SK-N-SH treated with all-trans-retinoic acid at 6 μM for 48 hours (cell line): ENCODE data around the gene ORC2.
"Not testable (repeated sequence)": the region's sequence is repeated elsewhere in the genome, so short reads cannot be mapped to it uniquely, and the experiment has no call there.

Experiments used
- ATAC-seq: fragments of 200-7000 bp; cut with Tn5 transposase; 3 replicates; pipeline ENCODE4 v1.9.1; 2020; ENCODE audit warnings: mild to moderate bottlenecking, moderate library complexity
- ARNTL ChIP-seq: fragments of 450-650 bp; formaldehyde crosslinking; IDR thresholded peaks from 2 replicates; pipeline ENCODE4 v1.5.0; 2020; ENCODE audit warnings: low read depth, mild to moderate bottlenecking, moderate library complexity, borderline replicate concordance
- BACH2 ChIP-seq: fragments of 250-450 bp; sonication (Bioruptor Pico); IDR thresholded peaks from 2 replicates; pipeline ENCODE4 v1.9.0; 2021; ENCODE audit warnings: mild to moderate bottlenecking, borderline replicate concordance
- CREB5 ChIP-seq: fragments of 250-450 bp; sonication (Bioruptor Pico); IDR thresholded peaks from 2 replicates; pipeline ENCODE4 v1.5.1; 2020; ENCODE audit warnings: low read depth, mild to moderate bottlenecking, moderate library complexity
- CSDC2 ChIP-seq: fragments of 250-450 bp; sonication (Bioruptor Pico); IDR thresholded peaks from 2 replicates; pipeline ENCODE4 v1.5.0; 2020; ENCODE audit warnings: mild to moderate bottlenecking, moderate library complexity
- CSRNP3 ChIP-seq: fragments of 250-450 bp; sonication (Bioruptor Pico); IDR thresholded peaks from 2 replicates; pipeline ENCODE4 v1.5.1; 2021; ENCODE audit warnings: mild to moderate bottlenecking, moderate library complexity
- ESRRG ChIP-seq: fragments of 250-450 bp; sonication (Bioruptor Pico); IDR thresholded peaks from 2 replicates; pipeline ENCODE4 v1.6.1; 2021; ENCODE audit warnings: mild to moderate bottlenecking
- GLIS3 ChIP-seq: fragments of 250-450 bp; sonication (Bioruptor Pico); IDR thresholded peaks from 2 replicates; pipeline ENCODE4 v1.5.0; 2020; ENCODE audit warnings: mild to moderate bottlenecking, moderate library complexity
- ISL1 ChIP-seq: fragments of 250-450 bp; sonication (Bioruptor Pico); IDR thresholded peaks from 2 replicates; pipeline ENCODE4 v2.1.2; 2022; ENCODE audit warnings: mild to moderate bottlenecking, moderate library complexity
- OSR1 ChIP-seq: fragments of 250-450 bp; sonication (Bioruptor Pico); IDR thresholded peaks from 2 replicates; pipeline ENCODE4 v1.8.0; 2022; ENCODE audit warnings: moderate library complexity, mild to moderate bottlenecking, inconsistent platforms
- POU6F1 ChIP-seq: fragments of 250-450 bp; sonication (Bioruptor Pico); IDR thresholded peaks from 2 replicates; pipeline ENCODE4 v1.8.0; 2021; ENCODE audit warnings: low read depth, mild to moderate bottlenecking, moderate library complexity, borderline replicate concordance
- RARB ChIP-seq: fragments of 250-450 bp; sonication (Bioruptor Pico); IDR thresholded peaks from 2 replicates; pipeline ENCODE4 v1.8.0; 2021; ENCODE audit warnings: mild to moderate bottlenecking, moderate library complexity
- SNAI2 ChIP-seq: fragments of 250-450 bp; sonication (Bioruptor Pico); IDR thresholded peaks from 2 replicates; pipeline ENCODE4 v1.5.0; 2020; ENCODE audit warnings: mild to moderate bottlenecking, moderate library complexity
- TCF4 ChIP-seq: fragments of 250-450 bp; sonication (Bioruptor Pico); IDR thresholded peaks from 2 replicates; pipeline ENCODE4 v1.8.0; 2021; ENCODE audit warnings: mild to moderate bottlenecking, moderate library complexity, borderline replicate concordance
- TOX ChIP-seq: fragments of 250-450 bp; sonication (Bioruptor Pico); IDR thresholded peaks from 2 replicates; pipeline ENCODE4 v1.8.0; 2021; ENCODE audit warnings: mild to moderate bottlenecking, moderate library complexity, borderline replicate concordance
- ZC3H10 ChIP-seq: fragments of 250-450 bp; sonication (Bioruptor Pico); IDR thresholded peaks from 2 replicates; pipeline ENCODE4 v1.5.1; 2021; ENCODE audit warnings: mild to moderate bottlenecking, moderate library complexity
- ZFP3 ChIP-seq: fragments of 250-450 bp; sonication (Bioruptor Pico); IDR thresholded peaks from 2 replicates; pipeline ENCODE4 v1.5.0; 2020; ENCODE audit warnings: mild to moderate bottlenecking, moderate library complexity
- ZFP30 ChIP-seq: fragments of 450-650 bp; formaldehyde crosslinking; IDR thresholded peaks from 2 replicates; pipeline ENCODE4 v1.5.0; 2022; ENCODE audit warnings: mild to moderate bottlenecking, moderate library complexity
- ZNF565 ChIP-seq: fragments of 450-650 bp; formaldehyde crosslinking; conservative IDR thresholded peaks from 2 replicates; pipeline ENCODE4 v1.5.0; 2020; ENCODE audit warnings: low read depth, mild to moderate bottlenecking, moderate library complexity
- ZNF70 ChIP-seq: fragments of 450-650 bp; formaldehyde crosslinking; IDR thresholded peaks from 2 replicates; pipeline ENCODE4 v1.5.0; 2020; ENCODE audit warnings: mild to moderate bottlenecking, moderate library complexity
- ZNF8 ChIP-seq: fragments of 450-650 bp; formaldehyde crosslinking; IDR thresholded peaks from 2 replicates; pipeline ENCODE4 v1.5.0; 2020; ENCODE audit warnings: mild to moderate bottlenecking, moderate library complexity
- TF ChIP-seq, protein P1 (sequence below): fragments of 250-450 bp; sonication (Bioruptor Pico); IDR thresholded peaks from 2 replicates; pipeline ENCODE4 v1.5.0; 2020; ENCODE audit warnings: mild to moderate bottlenecking, moderate library complexity
- TF ChIP-seq, protein P2 (sequence below): fragments of 250-450 bp; sonication (Bioruptor Pico); IDR thresholded peaks from 2 replicates; pipeline ENCODE4 v1.8.0; 2020; ENCODE audit warnings: mild to moderate bottlenecking, moderate library complexity, borderline replicate concordance

The ORC2 gene

GRCh38 chr2:200888704-200889625 lies 74.5 kb downstream of the ORC2 start, which contains the start of the genes NIF3L1 and PPIL3:
TSS of gene NIF3L1 (plus strand) at chr2:200889371. CDS start at chr2:200891944, 2,573 bp downstream.
TSS of gene PPIL3 (minus strand) at chr2:200889077. CDS start at chr2:200887615, 1,462 bp downstream.
- no peak for TF ChIP-seq GLIS3
- TF ChIP-seq ZNF565 (CRISPR knock-in tag): no peak
- 0 out of 2 replicates have a peak, but pooled peaks have one; percentile 16 for TF ChIP-seq ZFP3 (CRISPR knock-in tag)
- TF ChIP-seq ESRRG (CRISPR knock-in tag): no peak
- no peak for TF ChIP-seq ZC3H10 (CRISPR knock-in tag)
- TF ChIP-seq CREB5 (CRISPR knock-in tag): no peak
- TF ChIP-seq, protein P1, sequence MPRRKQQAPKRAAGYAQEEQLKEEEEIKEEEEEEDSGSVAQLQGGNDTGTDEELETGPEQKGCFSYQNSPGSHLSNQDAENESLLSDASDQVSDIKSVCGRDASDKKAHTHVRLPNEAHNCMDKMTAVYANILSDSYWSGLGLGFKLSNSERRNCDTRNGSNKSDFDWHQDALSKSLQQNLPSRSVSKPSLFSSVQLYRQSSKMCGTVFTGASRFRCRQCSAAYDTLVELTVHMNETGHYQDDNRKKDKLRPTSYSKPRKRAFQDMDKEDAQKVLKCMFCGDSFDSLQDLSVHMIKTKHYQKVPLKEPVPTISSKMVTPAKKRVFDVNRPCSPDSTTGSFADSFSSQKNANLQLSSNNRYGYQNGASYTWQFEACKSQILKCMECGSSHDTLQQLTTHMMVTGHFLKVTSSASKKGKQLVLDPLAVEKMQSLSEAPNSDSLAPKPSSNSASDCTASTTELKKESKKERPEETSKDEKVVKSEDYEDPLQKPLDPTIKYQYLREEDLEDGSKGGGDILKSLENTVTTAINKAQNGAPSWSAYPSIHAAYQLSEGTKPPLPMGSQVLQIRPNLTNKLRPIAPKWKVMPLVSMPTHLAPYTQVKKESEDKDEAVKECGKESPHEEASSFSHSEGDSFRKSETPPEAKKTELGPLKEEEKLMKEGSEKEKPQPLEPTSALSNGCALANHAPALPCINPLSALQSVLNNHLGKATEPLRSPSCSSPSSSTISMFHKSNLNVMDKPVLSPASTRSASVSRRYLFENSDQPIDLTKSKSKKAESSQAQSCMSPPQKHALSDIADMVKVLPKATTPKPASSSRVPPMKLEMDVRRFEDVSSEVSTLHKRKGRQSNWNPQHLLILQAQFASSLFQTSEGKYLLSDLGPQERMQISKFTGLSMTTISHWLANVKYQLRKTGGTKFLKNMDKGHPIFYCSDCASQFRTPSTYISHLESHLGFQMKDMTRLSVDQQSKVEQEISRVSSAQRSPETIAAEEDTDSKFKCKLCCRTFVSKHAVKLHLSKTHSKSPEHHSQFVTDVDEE: no peak; the same call in 1 of the 2 replicates
- peak; percentile 41; the same call in 1 of the 2 replicates for TF ChIP-seq CSDC2 (CRISPR knock-in tag)
- TF ChIP-seq TOX: no peak
- peak; percentile 88 for ATAC-seq

DNA sequence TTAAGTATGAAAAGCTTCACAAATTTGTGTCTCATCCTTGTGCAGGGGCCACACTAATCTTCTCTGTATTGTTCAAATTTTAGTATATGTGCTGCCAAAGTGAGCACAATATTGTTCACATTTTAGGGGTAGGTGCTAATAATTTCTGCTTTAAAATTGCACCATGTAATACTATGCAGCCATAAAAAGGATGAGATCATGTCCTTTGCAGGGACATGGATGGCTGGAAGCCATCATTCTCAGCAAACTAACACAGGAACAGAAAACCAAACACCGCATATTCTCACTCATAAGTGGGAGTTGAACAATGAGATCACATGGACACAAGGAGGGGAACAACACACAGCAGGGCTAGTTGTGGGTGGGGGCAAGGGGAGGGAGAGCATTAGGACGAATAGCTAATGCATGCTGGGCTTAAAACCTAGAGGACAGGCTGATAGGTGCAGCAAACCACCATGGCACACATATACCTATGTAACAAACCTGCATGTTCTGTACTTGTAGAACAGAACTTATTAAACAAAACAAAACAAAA lies 81.7 kb downstream of the ORC2 start:
- not testable (repeated sequence) for ATAC-seq

- no peak for ATAC-seq
- TF ChIP-seq ZNF8 (no peak), ZNF565 (CRISPR knock-in tag) (no peak), SNAI2 (no peak)
- TF ChIP-seq, all 23 proteins: peak for 0
These were observed 85.1 kb downstream of the ORC2 start for GRCh38 chr2:200878289-200878880.

DNA sequence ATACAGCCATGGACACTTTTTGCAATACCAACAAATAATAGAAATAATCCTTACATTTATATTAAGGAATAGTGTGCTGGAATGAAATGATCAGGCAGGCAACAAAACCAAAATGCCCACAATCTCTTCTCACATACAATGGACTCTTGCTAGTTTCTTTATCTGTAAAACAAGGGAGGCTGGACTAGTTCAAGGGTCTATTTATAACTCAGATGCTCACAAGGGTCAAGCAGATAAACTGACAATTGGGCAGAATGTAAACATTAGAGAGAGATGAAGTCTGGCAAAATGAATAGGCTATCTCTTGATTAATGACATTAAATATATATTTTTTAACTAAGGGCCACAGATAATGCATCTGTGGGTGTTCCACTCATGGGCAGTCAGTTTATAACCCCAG lies 86.0 kb downstream of the ORC2 start:
- ATAC-seq: no peak
- TF ChIP-seq ARNTL (no peak), BACH2 (no peak), POU6F1 (CRISPR knock-in tag) (no peak), CSRNP3 (CRISPR knock-in tag) (no peak), TCF4 (no peak), ISL1 (CRISPR knock-in tag) (no peak), ZNF70 (CRISPR knock-in tag) (no peak), ZNF8 (no peak), ESRRG (CRISPR knock-in tag) (no peak), TOX (no peak), RARB (CRISPR knock-in tag) (no peak), ZFP30 (CRISPR knock-in tag) (no peak), ZFP3 (CRISPR knock-in tag) (no peak), OSR1 (CRISPR knock-in tag) (no peak), CREB5 (CRISPR knock-in tag) (no peak), ZNF565 (CRISPR knock-in tag) (no peak), SNAI2 (no peak)
- TF ChIP-seq, protein P2, sequence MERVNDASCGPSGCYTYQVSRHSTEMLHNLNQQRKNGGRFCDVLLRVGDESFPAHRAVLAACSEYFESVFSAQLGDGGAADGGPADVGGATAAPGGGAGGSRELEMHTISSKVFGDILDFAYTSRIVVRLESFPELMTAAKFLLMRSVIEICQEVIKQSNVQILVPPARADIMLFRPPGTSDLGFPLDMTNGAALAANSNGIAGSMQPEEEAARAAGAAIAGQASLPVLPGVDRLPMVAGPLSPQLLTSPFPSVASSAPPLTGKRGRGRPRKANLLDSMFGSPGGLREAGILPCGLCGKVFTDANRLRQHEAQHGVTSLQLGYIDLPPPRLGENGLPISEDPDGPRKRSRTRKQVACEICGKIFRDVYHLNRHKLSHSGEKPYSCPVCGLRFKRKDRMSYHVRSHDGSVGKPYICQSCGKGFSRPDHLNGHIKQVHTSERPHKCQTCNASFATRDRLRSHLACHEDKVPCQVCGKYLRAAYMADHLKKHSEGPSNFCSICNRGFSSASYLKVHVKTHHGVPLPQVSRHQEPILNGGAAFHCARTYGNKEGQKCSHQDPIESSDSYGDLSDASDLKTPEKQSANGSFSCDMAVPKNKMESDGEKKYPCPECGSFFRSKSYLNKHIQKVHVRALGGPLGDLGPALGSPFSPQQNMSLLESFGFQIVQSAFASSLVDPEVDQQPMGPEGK (CRISPR knock-in tag): no peak
